ENCODE measurements around the gene SLC16A9.

SLC16A9 gene

DNA sequence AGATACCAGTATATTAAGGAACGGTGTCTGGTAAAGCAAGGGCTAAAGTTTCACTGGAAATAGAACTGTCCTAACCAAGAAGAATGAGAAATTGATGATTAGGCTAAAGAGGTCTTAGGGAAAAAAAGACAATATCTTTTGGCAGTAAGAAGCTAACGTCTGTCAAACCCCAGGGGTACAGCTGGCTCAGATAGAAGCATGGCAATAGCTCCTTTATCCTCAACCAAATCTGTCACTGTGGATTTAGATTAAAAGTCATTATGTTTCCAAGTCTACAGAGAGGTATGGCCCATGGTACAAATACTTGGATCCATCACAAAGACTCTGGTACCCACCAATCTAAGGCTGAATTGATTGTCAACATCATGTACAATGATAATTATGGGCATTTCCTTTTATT, 8.6 kb upstream of the SLC16A9 start:
- DNase-seq, result no peak

GRCh38 chr10:59713196-59713821, 3.7 kb upstream of the SLC16A9 start:
- no peak for DNase-seq

DNA sequence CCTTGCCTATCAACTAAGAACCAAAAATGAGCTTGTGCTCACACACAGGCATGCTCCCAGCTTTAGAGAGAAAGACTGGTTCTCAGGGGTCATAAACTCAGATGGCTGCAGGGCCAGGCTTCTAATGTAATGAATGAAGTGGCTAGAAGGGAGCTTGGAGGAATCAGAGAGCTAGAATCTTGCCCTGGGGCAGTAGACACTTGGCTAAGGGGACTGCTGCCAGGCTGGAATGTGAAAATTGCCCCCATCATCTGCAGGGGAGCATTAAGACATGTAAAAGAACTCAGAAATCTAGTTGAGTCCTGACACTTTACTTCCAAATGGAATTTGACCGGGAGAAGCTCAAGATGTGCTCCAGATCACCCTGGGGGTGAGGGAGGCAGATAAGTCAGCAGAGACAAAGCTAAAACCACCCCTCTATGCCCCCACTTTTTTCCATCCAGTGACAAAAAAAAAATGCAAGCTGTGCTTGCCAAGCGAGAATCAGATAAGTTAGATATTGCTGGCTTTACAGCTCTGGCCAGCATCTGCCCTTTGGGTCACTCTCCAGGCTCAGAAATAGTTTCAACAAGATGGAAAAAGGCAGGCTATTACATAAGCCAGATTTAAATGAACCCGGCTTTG, 2.3 kb upstream of the SLC16A9 start:
- DNase-seq, result no peak

DNA sequence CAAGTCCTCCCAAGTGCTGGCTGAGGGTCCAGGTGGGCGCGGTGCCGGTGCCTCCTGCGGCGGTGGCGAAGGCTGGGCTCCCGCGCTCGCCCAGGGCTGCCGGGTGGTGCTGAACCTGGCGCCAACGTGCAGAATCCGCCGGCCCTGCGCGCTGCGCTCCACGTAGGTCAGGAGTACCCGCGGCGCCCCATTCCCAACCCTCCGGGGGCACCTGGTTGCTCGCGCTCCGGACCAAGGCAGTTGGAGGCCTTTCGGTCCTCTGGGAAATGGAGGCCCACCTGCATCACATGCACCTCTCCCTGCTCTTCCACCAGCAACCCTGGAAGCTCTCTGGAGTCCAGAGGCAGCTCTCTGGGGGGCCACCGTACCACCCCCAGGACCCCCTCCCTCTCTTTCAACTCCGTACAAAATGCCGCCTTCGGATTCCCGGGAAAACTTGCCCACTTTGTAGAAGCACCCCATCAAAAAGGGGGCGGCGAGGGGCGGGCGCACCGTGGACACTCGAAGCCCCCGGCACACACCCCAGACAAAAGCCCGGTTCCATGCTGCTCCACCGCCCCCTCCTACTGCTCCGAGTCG, 745 bp downstream of the SLC16A9 start:
- DNase-seq, result no peak

- no peak for DNase-seq
Observed at GRCh38 chr10:59706851-59707797, 2.5 kb downstream of the SLC16A9 start.

GRCh38 chr10:59705931-59706330, 3.7 kb downstream of the SLC16A9 start:
- DNase-seq, result no peak

DNA sequence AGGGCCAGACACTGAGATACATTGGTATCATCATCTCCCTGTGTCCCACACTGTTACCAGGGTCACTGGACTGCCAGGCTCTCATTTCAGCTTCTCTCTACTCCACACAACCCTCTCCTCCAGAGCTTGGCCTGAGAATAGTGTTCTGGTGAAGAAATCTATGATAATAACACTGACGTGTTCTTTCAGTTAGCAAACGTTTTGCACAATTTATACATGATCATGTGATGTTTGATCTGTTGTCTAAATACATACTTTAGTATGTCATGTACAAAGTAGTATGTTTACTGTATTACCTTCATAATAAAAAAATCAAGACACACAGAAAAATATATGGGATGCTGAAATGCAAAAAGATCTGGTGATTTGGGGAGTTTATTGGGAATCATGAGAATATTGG, 5.0 kb downstream of the SLC16A9 start:
- DNase-seq, result no peak

DNA sequence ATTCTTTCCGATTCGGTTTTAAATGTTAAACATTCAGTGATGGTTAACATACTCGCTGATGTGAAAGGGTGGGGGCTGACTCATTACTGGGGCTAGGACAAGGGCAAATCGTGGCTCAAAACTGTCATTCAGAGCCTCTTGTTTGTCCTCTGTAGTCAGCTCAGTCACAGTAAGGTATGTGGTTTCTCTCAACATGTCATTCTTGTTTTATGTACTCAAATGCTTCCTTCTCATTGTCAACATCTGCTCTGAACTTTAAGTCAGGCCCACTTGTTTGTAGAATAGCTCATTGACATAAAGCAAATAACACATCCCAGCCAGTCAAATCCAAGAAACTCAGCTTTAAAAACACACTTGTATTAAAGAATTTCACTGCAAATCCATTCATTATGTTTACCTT, 7.3 kb downstream of the SLC16A9 start:
- no peak for DNase-seq

DNA sequence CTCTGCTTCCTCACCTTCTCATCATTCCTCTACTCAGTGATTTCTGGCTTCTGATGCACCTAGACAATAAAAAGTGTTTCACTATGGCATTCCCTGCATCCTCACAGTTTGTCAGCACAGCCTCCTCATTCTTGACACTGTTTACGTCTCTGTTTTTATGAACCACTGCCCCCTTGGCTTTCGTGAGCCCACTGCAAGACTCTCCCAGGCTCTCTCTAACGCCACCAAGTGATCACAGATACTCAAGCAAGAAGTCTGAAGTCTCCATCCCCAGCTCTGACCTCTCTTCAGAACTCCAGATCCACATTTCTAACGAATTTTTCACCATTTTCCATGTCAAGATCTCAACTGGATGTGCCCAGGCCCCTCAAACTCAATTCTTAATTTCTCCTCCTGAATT, 8.9 kb downstream of the SLC16A9 start:
- DNase-seq, result no peak

GRCh38 chr10:59698326-59698725, 11.3 kb downstream of the SLC16A9 start:
- no peak for DNase-seq

DNA sequence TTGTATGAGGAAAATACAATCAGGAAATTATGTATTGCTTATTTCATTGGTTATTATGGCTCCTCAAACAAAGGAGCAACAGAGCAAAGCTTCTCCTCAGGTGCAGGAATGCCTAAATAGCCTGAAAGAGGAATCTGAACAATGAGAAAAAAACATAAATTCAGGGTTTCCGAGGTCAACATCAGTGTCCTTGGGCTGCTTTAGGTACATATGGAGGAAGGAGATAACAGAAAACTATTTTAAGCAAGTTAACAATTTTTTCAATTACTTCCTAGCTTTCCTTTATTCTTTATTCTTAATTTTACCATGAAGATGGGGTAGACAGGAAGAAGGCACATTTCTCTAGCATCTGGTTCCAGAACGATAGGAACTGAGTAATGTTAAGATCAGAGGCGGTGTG, 14.0 kb downstream of the SLC16A9 start:
- DNase-seq, result no peak

GRCh38 chr10:59694936-59695335, 14.7 kb downstream of the SLC16A9 start:
- DNase-seq, result no peak

DNA sequence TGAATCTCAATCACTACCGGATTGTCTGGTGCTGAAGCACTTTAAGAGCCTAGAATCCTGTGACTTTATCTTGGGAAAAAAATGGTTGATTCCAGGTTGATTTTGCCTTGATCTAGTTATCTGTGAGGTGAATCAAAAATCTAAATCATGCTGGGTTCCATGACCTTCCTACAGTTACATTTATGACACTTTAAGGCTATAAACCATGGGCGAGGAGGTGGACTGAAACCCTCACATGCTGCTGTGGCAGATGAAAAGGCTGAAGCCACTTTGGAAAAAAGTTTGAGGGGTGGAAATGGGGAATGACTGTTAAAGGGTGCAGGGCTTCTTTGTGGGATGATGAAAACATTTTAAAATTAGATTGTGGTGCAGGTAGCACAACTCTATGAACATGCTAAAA, 17.5 kb downstream of the SLC16A9 start:
- DNase-seq, result no peak

GRCh38 chr10:59688921-59689351, 20.7 kb downstream of the SLC16A9 start:
- DNase-seq, result no peak

DNA sequence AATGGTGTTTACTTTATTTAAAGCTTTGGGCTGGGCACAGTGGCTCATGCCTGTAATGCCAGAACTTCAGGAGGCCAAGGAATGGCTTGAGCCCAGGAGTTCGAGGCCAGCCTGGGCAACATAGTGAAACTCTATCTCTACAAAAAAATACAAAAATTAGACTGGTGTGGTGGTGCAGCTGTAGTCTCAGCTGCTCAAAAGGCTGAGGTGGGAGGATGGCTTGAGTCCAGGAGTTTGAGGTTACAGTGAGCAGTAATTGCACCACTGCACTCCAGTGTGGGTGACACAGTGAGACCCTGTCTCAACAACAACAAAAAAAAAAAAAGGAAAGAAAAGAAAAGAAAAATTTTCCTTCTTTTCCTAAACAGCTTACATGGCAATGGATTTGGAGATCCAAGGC, 22.0 kb downstream of the SLC16A9 start:
- no peak for DNase-seq

- DNase-seq, result no peak
Observed at GRCh38 chr10:59684006-59684405, 25.6 kb downstream of the SLC16A9 start.

GRCh38 chr10:59682986-59683937, 26.4 kb downstream of the SLC16A9 start:
- DNase-seq, result no peak

DNA sequence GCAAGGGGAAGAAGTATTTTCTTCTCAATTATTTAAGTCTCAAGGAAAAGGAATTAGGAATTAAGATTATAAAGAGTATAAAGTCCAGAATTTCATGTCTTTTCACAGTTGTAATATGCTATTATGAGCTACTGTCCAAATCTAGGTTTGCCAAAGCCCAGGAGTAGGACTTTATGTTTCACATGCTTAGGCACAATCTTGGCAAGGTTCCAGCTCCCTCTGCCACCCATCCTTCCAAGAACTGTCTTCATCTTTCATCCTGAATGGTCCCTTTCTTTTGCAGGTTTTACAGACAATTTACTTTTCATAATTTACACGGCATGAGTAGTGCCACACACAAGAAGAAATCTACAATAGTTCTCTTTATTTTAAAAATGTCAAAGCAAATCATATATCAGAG, 29.5 kb downstream of the SLC16A9 start:
- DNase-seq, result no peak

- DNase-seq, result no peak
Observed at GRCh38 chr10:59678884-59679301, 30.8 kb downstream of the SLC16A9 start.

- DNase-seq, result no peak
Observed at GRCh38 chr10:59677253-59677831, 32.3 kb downstream of the SLC16A9 start.

GRCh38 chr10:59675812-59676211, 33.8 kb downstream of the SLC16A9 start:
- no peak for DNase-seq
